ENCODE data around the gene SCG5.
"Not testable (repeated sequence)": the region's sequence is repeated elsewhere in the genome, so short reads cannot be mapped to it uniquely, and the experiment has no call there.

SCG5 gene, protein sequence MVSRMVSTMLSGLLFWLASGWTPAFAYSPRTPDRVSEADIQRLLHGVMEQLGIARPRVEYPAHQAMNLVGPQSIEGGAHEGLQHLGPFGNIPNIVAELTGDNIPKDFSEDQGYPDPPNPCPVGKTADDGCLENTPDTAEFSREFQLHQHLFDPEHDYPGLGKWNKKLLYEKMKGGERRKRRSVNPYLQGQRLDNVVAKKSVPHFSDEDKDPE
- total RNA-seq, result 0.09 to 0.10 reads per million in 2 donors

GRCh38 chr15:32641517-32642059, at the start of gene SCG5:
SCG5 (plus strand) TSS chr15:32641710; CDS start chr15:32643593, 1,883 bp downstream.
- DNase-seq, result no peak

DNA sequence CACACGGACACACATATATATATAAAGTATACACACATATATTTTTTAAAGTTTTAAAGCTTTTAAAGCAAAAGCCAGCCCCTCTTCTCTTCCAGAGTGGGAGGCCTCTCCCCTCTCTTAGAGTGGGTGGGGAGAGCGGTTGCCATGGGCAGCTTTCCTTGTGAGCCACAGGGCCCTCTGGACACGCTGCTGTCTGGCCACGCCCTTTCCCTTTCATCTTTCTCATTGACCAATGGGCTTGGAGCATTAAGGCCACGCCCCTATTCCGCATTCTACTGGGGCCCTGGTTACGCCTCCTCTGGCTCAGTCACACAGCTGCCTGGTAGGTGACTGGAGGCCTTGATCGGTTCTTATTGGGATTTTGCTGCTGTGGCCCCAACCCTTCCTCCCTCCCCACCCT, 48.4 kb upstream of the SCG5 start, which contains the start of gene GOLGA8N:
TSS of gene GOLGA8N (plus strand) at position 306 of the 400 bp plus-strand sequence.
- DNase-seq, result not testable (repeated sequence)

GRCh38 chr15:32609518-32609917, 32.0 kb upstream of the SCG5 start:
- not testable (repeated sequence) for DNase-seq

DNA sequence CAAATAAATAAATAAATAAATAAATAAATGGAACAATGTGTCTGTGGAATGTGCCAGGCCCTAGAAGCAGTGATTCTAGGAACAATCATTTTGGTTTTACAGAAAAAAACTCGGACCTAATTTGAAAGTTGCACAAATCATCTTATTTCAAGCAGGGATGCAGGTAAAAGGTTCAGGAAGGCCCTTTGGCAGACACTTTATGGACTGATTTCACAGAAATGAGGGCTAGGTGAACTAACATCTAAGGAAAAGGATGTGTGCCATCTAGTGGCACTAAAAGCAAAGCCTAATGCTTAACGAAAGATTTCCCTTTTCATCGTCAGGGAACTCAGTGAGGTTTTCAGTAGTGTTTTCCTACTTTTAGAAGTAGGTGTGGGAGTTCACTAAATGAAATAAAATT, 30.8 kb upstream of the SCG5 start:
- DNase-seq, result not testable (repeated sequence)

GRCh38 chr15:32614712-32615050, 26.8 kb upstream of the SCG5 start:
- not testable (repeated sequence) for DNase-seq

GRCh38 chr15:32615051-32615870, 26.2 kb upstream of the SCG5 start, which contains the start of gene ARHGAP11A:
ARHGAP11A (plus strand) TSS chr15:32615504; CDS start chr15:32616212, 708 bp downstream.
- not testable (repeated sequence) for DNase-seq

- DNase-seq, result not testable (repeated sequence)
These were observed 25.6 kb upstream of the SCG5 start for GRCh38 chr15:32615871-32616426.

DNA sequence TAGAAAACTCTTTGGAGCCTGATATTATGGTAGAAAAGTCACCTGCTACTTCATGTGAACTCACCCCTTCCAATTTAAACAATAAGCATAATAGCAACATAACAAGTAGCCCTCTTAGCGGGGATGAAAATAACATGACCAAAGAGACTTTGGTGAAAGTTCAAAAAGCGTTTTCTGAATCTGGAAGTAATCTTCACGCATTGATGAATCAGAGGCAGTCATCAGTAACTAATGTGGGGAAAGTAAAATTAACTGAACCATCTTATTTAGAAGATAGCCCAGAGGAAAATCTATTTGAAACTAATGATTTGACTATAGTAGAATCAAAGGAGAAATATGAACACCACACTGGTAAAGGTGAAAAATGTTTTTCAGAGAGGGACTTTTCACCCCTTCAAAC, 5.1 kb upstream of the SCG5 start:
- no peak for DNase-seq

GRCh38 chr15:32636908-32637567, 4.5 kb upstream of the SCG5 start:
- DNase-seq, result no peak

DNA sequence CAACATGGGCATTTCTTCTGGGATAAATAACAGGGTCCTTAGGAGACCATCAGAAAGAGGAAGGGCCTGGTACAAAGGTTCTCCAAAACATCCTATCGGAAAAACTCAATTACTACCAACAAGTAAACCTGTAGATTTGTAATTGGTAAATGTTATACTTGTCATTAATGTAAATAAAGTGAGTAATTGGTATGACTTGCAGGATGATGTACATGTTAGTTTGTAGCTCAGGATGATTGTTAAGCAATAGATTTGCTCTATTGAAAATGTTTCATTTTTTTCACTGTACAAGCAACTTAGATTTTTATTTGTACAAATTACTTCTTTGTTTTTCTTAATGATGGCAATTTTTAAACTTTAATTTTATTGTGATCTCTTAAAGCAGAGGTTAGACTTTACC, 3.8 kb upstream of the SCG5 start:
- no peak for DNase-seq

GRCh38 chr15:32642667-32643435, 1.3 kb downstream of the SCG5 start:
- DNase-seq, result no peak

GRCh38 chr15:32643907-32644445, 2.5 kb downstream of the SCG5 start:
- DNase-seq, result no peak

GRCh38 chr15:32646291-32646690, 4.8 kb downstream of the SCG5 start:
- DNase-seq, result no peak

- no peak for DNase-seq
These were observed 7.8 kb downstream of the SCG5 start for GRCh38 chr15:32649342-32649741.

DNA sequence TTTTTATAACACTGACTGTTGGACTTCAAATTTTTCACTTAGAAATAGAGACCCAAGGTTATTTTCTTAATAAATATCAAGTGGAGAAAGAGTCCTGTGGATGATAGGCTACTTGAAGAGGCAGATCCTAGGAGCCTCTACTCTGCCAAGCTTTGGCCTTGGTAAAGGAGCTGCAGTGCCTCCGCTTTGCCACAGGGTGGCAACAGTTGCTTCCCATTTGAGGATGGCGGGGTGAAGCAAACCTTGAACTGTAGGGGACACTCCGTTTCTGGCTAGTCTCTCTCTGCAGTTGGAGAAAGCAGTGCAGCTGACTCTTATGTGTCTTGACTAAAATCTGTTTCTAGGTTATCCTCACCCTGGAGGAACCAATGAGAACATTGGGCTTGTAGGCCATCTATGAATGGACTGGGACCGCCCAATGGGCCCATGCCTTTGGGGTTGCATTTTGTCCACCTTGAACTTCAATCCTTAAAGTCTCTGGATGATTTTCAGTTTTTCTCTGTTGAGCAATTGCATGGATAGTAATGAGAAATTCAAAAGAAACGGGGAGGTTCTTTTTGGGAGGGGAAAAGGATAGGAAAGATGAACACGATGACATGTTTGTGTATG, 9.8 kb downstream of the SCG5 start:
- DNase-seq, result no peak

GRCh38 chr15:32652178-32652577, 10.7 kb downstream of the SCG5 start:
- DNase-seq, result no peak

DNA sequence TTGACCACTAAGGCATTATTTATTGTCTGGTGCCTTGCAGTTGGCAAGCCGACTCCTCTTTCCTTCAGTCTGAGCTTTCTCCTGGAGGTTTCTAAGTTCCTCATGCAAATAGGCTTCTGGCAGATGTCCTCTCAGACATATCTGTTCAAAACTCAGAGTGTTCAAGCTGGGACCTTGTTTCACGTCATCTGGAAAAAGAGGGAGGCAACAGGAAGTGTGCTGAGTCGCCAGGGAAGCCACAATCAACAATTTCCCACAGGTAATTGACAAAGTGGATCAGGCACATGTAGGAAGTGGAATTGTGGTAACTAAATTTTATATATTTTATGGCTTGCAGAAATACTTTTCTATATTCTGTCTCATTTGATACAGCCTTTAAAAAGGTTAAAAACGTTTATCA, 14.6 kb downstream of the SCG5 start:
- no peak for DNase-seq

DNA sequence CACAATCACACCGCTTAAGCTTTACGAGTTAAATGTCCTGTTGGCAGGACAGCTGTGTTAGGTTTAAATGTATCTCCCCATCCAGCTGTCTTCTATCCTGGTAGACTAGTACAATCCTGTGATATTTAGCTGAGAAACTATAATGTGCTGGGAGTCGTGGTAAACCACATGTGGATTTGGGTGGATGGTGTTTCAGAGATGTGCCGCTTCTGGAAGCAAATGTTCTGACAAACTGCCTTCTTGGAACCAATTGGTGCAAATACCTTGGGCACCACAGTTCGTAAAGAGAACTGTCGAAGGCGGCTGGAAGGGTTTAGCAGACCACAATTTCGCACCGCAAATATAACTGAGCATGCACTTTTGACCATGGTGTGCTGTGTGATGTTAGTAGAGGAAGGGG, 15.0 kb downstream of the SCG5 start:
- DNase-seq, result no peak

GRCh38 chr15:32657198-32657883, 15.8 kb downstream of the SCG5 start:
- no peak for DNase-seq

DNA sequence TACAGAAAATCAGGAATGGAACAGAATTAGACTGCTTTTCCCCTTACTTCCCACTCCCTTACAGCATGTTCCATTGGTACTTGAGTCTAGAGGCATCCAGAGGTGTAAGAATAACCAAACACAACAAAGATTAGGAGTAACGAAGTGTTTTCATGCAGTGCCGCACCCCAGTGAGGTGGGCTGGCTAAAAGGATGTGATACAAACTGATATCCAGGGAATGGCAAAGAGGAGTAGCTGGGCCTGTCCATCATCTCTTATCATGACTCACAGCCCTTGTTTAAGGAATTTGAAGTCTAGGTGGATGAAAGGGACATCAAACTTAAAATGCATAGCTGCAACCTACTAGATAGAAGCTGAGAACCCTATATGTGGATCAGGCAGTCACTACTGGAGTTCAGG, 16.4 kb downstream of the SCG5 start:
- DNase-seq, result no peak

Measured in activated gamma-delta T cell (primary cell).